ENCODE data around the gene FICD.

DNA sequence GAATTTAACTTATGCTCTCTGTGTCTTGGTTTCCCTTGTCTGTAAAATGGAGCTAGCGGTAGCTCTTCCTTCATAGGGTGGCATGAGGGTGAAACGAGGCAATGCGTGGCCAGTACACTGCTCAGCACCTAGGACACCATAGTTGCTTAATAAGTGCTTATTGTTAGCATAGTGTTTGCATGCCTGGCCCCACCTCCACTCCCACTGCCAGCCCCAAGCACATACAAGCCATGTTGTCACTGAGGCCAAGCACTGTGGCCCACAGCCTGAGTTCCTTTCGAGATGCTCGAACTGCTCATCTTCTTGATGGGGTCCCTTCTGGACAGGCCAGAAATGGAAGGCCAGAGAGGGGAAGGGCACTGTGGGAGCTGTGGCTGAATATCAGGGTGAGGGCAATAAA lies 839 bp downstream of the FICD start:
- TF ChIP-seq CTCF (IDR thresholded peaks at IDR 0.05) (no peak), POLR2AphosphoS5 (IDR thresholded peaks at IDR 0.05) (no peak)

All from prostate gland (tissue), 2 donors.